ENCODE data around the gene CETP. TPM values are rescaled to one million over a fixed set of nuclear protein-coding genes. Genes with fewer than 3 reads are reported as not detected.
"Not testable (repeated sequence)": the region's sequence is repeated elsewhere in the genome, so short reads cannot be mapped to it uniquely, and the experiment has no call there.

CETP gene
- polyA plus RNA-seq, 1 donor (not counting 4 experiments of a cell fraction or from before 2014, with no cell fraction given): not detected

DNA sequence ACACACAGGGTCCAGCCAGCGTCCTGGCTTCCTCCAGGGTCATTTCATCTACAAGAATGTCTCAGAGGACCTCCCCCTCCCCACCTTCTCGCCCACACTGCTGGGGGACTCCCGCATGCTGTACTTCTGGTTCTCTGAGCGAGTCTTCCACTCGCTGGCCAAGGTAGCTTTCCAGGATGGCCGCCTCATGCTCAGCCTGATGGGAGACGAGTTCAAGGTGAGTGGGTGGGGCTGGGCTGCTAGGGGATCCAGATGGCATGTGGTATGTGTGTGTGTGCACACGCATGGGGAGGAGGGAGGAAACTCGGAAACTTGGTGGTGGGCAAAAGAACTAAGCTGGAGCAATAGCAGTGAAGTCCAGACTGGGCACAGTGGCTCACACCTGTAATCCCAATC, 11.5 kb downstream of the CETP start:
- dilution Hi-C loops (cut with MboI; ENCODE audit: extremely low pct_ligation_motif_present, low sequenced_read_pairs): no loop called here
- Histone ChIP-seq H3K27ac (ENCODE audit: control insufficient read depth, insufficient read depth, low read length) (no peak overlapping the region), H3K9me1 (ENCODE audit: control insufficient read depth, extremely low read depth, insufficient read depth, low read length) (no peaks in the 10 kb centered on the region), H3K79me2 (ENCODE audit: control insufficient read depth, insufficient read depth, low read length) (no peaks in the 10 kb centered on the region), H3K27me3 (ENCODE audit: control insufficient read depth, extremely low read depth, insufficient read depth, low read length) (peaks cover 20% of the 10 kb centered on the region), H4K20me1 (ENCODE audit: control insufficient read depth, extremely low read depth, insufficient read depth, low read length) (no peaks in the 10 kb centered on the region), H3K4me3 (ENCODE audit: control insufficient read depth in 2 of 3, extremely low read depth in 1 of 3, insufficient read depth in 2 of 3, low read depth in 1 of 3, low read length in 3 of 3) (no peak overlapping the region), H3K36me3 (ENCODE audit: control insufficient read depth in 2 of 2, extremely low read depth in 1 of 2, insufficient read depth in 2 of 2, low read length in 2 of 2) (no peaks in the 10 kb centered on the region), H3K9me3 (ENCODE audit: control insufficient read depth, low read depth, low read length) (no peaks in the 10 kb centered on the region), H3K4me1 (ENCODE audit: control insufficient read depth, extremely low read depth, insufficient read depth, low read length) (no peaks in the 10 kb centered on the region), H2AFZ (ENCODE audit: control insufficient read depth, low read length) (no peak overlapping the region), H3K9ac (ENCODE audit: control insufficient read depth, extremely low read depth, insufficient read depth, low read length) (no peak overlapping the region), H3K4me2 (ENCODE audit: control insufficient read depth, extremely low read depth, insufficient read depth, low read depth, low read length) (no peak overlapping the region)
- DNase-seq (ENCODE audit: low read depth, low spot score) (no peak), FAIRE-seq (no peak)
- TF ChIP-seq, protein P1, sequence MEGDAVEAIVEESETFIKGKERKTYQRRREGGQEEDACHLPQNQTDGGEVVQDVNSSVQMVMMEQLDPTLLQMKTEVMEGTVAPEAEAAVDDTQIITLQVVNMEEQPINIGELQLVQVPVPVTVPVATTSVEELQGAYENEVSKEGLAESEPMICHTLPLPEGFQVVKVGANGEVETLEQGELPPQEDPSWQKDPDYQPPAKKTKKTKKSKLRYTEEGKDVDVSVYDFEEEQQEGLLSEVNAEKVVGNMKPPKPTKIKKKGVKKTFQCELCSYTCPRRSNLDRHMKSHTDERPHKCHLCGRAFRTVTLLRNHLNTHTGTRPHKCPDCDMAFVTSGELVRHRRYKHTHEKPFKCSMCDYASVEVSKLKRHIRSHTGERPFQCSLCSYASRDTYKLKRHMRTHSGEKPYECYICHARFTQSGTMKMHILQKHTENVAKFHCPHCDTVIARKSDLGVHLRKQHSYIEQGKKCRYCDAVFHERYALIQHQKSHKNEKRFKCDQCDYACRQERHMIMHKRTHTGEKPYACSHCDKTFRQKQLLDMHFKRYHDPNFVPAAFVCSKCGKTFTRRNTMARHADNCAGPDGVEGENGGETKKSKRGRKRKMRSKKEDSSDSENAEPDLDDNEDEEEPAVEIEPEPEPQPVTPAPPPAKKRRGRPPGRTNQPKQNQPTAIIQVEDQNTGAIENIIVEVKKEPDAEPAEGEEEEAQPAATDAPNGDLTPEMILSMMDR (optimal IDR thresholded peaks at IDR 0.05 in 1 of 3, IDR thresholded peaks at IDR 0.05 in 1 of 3, conservative IDR thresholded peaks at IDR 0.05 in 1 of 3; ENCODE audit: extremely low read depth in 1 of 3, insufficient read depth in 2 of 3, low read length in 3 of 3): no peak
- TF ChIP-seq EZH2 (IDR thresholded peaks at IDR 0.05; ENCODE audit: low read length): no peak

DNA sequence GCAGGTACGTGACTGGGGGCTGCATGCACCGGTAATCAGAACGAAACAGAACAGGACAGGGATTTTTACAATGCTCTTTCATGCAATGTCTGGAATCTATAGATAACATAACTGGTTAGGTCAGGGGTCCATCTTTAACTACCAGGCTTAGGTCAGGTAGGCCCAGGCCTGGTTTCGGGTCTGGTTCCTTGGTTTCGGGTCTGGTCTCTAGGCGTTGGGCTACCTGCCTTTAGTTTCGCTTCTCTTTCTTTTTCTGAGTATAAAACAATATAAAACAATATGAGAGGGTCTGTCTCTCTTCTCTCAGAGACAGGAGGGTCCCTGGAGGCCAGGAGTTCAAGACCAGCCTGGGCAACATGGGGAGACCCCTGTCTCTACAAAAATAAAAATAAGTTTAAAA, 12.1 kb downstream of the CETP start:
- H3K27ac ChIP-seq (ENCODE audit: control insufficient read depth, insufficient read depth, low read length); H3K4me1 ChIP-seq (ENCODE audit: control insufficient read depth, extremely low read depth, insufficient read depth, low read length); H2AFZ ChIP-seq (ENCODE audit: control insufficient read depth, low read length); FAIRE-seq; H3K79me2 ChIP-seq (ENCODE audit: control insufficient read depth, insufficient read depth, low read length); H3K4me2 ChIP-seq (ENCODE audit: control insufficient read depth, extremely low read depth, insufficient read depth, low read depth, low read length); H4K20me1 ChIP-seq (ENCODE audit: control insufficient read depth, extremely low read depth, insufficient read depth, low read length); DNase-seq (ENCODE audit: low read depth, low spot score); H3K36me3 ChIP-seq (ENCODE audit: control insufficient read depth in 2 of 2, extremely low read depth in 1 of 2, insufficient read depth in 2 of 2, low read length in 2 of 2); dilution Hi-C loops (cut with MboI; ENCODE audit: extremely low pct_ligation_motif_present, low sequenced_read_pairs); H3K9me1 ChIP-seq (ENCODE audit: control insufficient read depth, extremely low read depth, insufficient read depth, low read length); H3K9me3 ChIP-seq (ENCODE audit: control insufficient read depth, low read depth, low read length); H3K9ac ChIP-seq (ENCODE audit: control insufficient read depth, extremely low read depth, insufficient read depth, low read length); H3K4me3 ChIP-seq (ENCODE audit: control insufficient read depth in 2 of 3, extremely low read depth in 1 of 3, insufficient read depth in 2 of 3, low read depth in 1 of 3, low read length in 3 of 3): not testable (repeated sequence)
- peaks cover 20% of the 10 kb centered on the region for H3K27me3 ChIP-seq (ENCODE audit: control insufficient read depth, extremely low read depth, insufficient read depth, low read length)

DNA sequence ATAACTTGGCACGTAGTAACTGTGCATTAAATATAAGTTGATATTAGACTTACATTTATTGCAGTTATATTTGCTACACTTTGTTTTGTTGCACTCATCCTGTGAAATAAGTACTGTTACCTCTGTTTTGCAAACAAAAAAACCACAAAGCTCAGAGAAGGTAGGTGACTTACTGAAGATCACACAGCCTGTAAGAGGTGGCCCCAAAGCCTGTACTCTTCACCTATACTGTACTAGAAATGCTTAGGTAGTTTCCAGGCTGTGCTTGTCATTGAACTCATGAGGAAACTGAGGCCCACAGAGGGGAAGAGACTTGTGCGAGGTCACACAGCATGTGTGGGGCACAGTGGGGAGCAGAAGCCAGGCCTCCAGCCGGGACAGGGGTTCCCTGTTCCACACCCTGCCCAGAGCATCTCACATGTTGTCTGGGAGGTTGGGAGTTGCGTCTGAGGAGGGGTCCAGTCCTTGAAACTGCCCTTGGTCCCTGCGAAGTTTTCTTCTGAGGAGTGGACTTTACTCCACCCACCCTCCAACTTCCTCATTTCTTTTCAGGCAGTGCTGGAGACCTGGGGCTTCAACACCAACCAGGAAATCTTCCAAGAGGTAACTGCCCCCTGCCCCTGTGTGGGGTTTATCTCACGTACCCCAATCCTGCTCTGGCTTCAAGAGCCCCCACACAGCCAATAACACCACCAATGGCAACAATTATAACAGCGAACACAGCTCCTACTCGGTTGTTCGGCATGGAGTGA, 13.0 kb downstream of the CETP start:
- Histone ChIP-seq H3K79me2 (ENCODE audit: control insufficient read depth, insufficient read depth, low read length) (no peaks in the 10 kb centered on the region), H3K27ac (ENCODE audit: control insufficient read depth, insufficient read depth, low read length) (no peak overlapping the region), H2AFZ (ENCODE audit: control insufficient read depth, low read length) (no peak overlapping the region), H3K4me1 (ENCODE audit: control insufficient read depth, extremely low read depth, insufficient read depth, low read length) (no peaks in the 10 kb centered on the region), H3K9me1 (ENCODE audit: control insufficient read depth, extremely low read depth, insufficient read depth, low read length) (no peaks in the 10 kb centered on the region), H3K9me3 (ENCODE audit: control insufficient read depth, low read depth, low read length) (no peaks in the 10 kb centered on the region), H3K4me2 (ENCODE audit: control insufficient read depth, extremely low read depth, insufficient read depth, low read depth, low read length) (no peak overlapping the region), H4K20me1 (ENCODE audit: control insufficient read depth, extremely low read depth, insufficient read depth, low read length) (no peaks in the 10 kb centered on the region), H3K4me3 (ENCODE audit: control insufficient read depth in 2 of 3, extremely low read depth in 1 of 3, insufficient read depth in 2 of 3, low read depth in 1 of 3, low read length in 3 of 3) (no peak overlapping the region), H3K36me3 (ENCODE audit: control insufficient read depth in 2 of 2, extremely low read depth in 1 of 2, insufficient read depth in 2 of 2, low read length in 2 of 2) (no peaks in the 10 kb centered on the region), H3K27me3 (ENCODE audit: control insufficient read depth, extremely low read depth, insufficient read depth, low read length) (peaks cover 20% of the 10 kb centered on the region), H3K9ac (ENCODE audit: control insufficient read depth, extremely low read depth, insufficient read depth, low read length) (no peak overlapping the region)
- DNase-seq (ENCODE audit: low read depth, low spot score): no peak
- no peak for FAIRE-seq
- no peak for TF ChIP-seq EZH2 (IDR thresholded peaks at IDR 0.05; ENCODE audit: low read length)
- TF ChIP-seq, protein P1 (optimal IDR thresholded peaks at IDR 0.05 in 1 of 3, IDR thresholded peaks at IDR 0.05 in 1 of 3, conservative IDR thresholded peaks at IDR 0.05 in 1 of 3; ENCODE audit: extremely low read depth in 1 of 3, insufficient read depth in 2 of 3, low read length in 3 of 3): no peak
- dilution Hi-C loops (cut with MboI; ENCODE audit: extremely low pct_ligation_motif_present, low sequenced_read_pairs): no loop called here
